PC-3 (cell line): ENCODE results near the gene PHF21B.

Source experiments
- EZH2 ChIP-seq: fragments of 300-600 bp; sonication (generic); IDR thresholded peaks from one replicate; pipeline ENCODE4 v1.6.1; 2017; ENCODE audit warnings: antibody characterized with exemption, mild to moderate bottlenecking, low read length; ENCODE audit not compliant: unreplicated experiment
- TF ChIP-seq, protein P1 (sequence below): fragments of 300-600 bp; sonication (generic); conservative IDR thresholded peaks from 2 replicates; pipeline ENCODE4 v1.5.1; 2017; ENCODE audit warnings: antibody characterized with exemption, low read depth, mild to moderate bottlenecking, low read length

GRCh38 chr22:44892243-44892642 lies 117.6 kb downstream of the PHF21B start:
- TF ChIP-seq, protein P1, sequence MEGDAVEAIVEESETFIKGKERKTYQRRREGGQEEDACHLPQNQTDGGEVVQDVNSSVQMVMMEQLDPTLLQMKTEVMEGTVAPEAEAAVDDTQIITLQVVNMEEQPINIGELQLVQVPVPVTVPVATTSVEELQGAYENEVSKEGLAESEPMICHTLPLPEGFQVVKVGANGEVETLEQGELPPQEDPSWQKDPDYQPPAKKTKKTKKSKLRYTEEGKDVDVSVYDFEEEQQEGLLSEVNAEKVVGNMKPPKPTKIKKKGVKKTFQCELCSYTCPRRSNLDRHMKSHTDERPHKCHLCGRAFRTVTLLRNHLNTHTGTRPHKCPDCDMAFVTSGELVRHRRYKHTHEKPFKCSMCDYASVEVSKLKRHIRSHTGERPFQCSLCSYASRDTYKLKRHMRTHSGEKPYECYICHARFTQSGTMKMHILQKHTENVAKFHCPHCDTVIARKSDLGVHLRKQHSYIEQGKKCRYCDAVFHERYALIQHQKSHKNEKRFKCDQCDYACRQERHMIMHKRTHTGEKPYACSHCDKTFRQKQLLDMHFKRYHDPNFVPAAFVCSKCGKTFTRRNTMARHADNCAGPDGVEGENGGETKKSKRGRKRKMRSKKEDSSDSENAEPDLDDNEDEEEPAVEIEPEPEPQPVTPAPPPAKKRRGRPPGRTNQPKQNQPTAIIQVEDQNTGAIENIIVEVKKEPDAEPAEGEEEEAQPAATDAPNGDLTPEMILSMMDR: no peak
- no peak for TF ChIP-seq EZH2
